ENCODE measurements around the gene SMPDL3A.

GRCh38 chr6:122818866-122819265, 29.8 kb downstream of the SMPDL3A start:
- TF ChIP-seq, protein P1, sequence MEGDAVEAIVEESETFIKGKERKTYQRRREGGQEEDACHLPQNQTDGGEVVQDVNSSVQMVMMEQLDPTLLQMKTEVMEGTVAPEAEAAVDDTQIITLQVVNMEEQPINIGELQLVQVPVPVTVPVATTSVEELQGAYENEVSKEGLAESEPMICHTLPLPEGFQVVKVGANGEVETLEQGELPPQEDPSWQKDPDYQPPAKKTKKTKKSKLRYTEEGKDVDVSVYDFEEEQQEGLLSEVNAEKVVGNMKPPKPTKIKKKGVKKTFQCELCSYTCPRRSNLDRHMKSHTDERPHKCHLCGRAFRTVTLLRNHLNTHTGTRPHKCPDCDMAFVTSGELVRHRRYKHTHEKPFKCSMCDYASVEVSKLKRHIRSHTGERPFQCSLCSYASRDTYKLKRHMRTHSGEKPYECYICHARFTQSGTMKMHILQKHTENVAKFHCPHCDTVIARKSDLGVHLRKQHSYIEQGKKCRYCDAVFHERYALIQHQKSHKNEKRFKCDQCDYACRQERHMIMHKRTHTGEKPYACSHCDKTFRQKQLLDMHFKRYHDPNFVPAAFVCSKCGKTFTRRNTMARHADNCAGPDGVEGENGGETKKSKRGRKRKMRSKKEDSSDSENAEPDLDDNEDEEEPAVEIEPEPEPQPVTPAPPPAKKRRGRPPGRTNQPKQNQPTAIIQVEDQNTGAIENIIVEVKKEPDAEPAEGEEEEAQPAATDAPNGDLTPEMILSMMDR (IDR thresholded peaks at IDR 0.05; ENCODE audit: low read length) = no peak
- TF ChIP-seq EZH2 (optimal IDR thresholded peaks at IDR 0.05; ENCODE audit: low read depth, low read length) = no peak
- TF ChIP-seq EZH2phosphoT487 (IDR thresholded peaks at IDR 0.05; ENCODE audit: low read length) = no peak
